GM06990 (cell line): Measurements from ENCODE around the gene ZNF831.

Experiments used
- DNase-seq: peaks from one replicate; pipeline ENCODE4 v3.0.0-alpha.2; 2011; ENCODE audit not compliant: insufficient read length; ENCODE audit errors: extremely low read depth
- H3K27me3 ChIP-seq: replicated peaks from 2 replicates; pipeline ENCODE4 v1.6.0; 2011; ENCODE audit warnings: low read length; ENCODE audit not compliant: control insufficient read depth, insufficient read depth
- H3K36me3 ChIP-seq: 2 replicates; pipeline ENCODE4 v1.5.1; 2011; ENCODE audit warnings: low read length; ENCODE audit not compliant: control insufficient read depth, insufficient read depth
- H3K4me3 ChIP-seq: replicated peaks from 2 replicates; pipeline ENCODE4 v1.5.1; 2011; ENCODE audit warnings: low read depth, mild to moderate bottlenecking, control low read depth, low read length
- CTCF ChIP-seq: IDR thresholded peaks from 2 replicates; pipeline ENCODE4 v1.5.1; 2011; ENCODE audit warnings: low read length, control low read depth, mild to moderate bottlenecking, inconsistent platforms; ENCODE audit not compliant: insufficient read depth, poor library complexity, severe bottlenecking

ZNF831 gene

GRCh38 chr20:59270380-59270779, 106.8 kb downstream of the ZNF831 start:
- H3K4me3 ChIP-seq, result no peak overlapping the region
- no peak for DNase-seq
- H3K27me3 ChIP-seq, result no peaks in the 10 kb centered on the region
- no peaks in the 10 kb centered on the region for H3K36me3 ChIP-seq
- no peak for TF ChIP-seq CTCF

GRCh38 chr20:59273739-59274357, 110.2 kb downstream of the ZNF831 start:
- H3K27me3 ChIP-seq, result no peaks in the 10 kb centered on the region; the same call in 1 of the 2 replicates
- no peak overlapping the region for H3K4me3 ChIP-seq

GRCh38 chr20:59276938-59277337, 113.3 kb downstream of the ZNF831 start:
- H3K27me3 ChIP-seq, result no peaks in the 10 kb centered on the region; the same call in 1 of the 2 replicates
- H3K4me3 ChIP-seq, result no peak overlapping the region
- TF ChIP-seq CTCF, result no peak
- H3K36me3 ChIP-seq, result no peaks in the 10 kb centered on the region
- DNase-seq, result no peak

More at GRCh38 chr20:59273739-59274357, 110.2 kb downstream of the ZNF831 start:
- TF ChIP-seq CTCF, result no peak
- no peak for DNase-seq
- H3K36me3 ChIP-seq, result no peaks in the 10 kb centered on the region

- no peak overlapping the region for H3K4me3 ChIP-seq
- no peaks in the 10 kb centered on the region for H3K36me3 ChIP-seq
- TF ChIP-seq CTCF, result no peak
- no peak for DNase-seq
- H3K27me3 ChIP-seq, result no peaks in the 10 kb centered on the region
Observed at GRCh38 chr20:59284470-59284869, 120.8 kb downstream of the ZNF831 start.

GRCh38 chr20:59289994-59290393, 126.4 kb downstream of the ZNF831 start:
- H3K36me3 ChIP-seq, result no peaks in the 10 kb centered on the region
- no peak for DNase-seq
- no peaks in the 10 kb centered on the region for H3K27me3 ChIP-seq
- no peak overlapping the region for H3K4me3 ChIP-seq
- TF ChIP-seq CTCF, result no peak
